ENCODE measurements around the gene WSB1.
A peak's percentile ranks its signal among the peaks of the same experiment; 100 is the strongest.
"Not testable (repeated sequence)": the region's sequence is repeated elsewhere in the genome, so short reads cannot be mapped to it uniquely, and the experiment has no call there.

The WSB1 gene

GRCh38 chr17:27293898-27294688 is at the start of gene WSB1:
TSS of gene WSB1 (plus strand) at chr17:27294114. CDS start at chr17:27294396, 282 bp downstream.
- DNase-seq: peak; percentile 75 to 93 (median 86)

- no peak for DNase-seq
Measured at GRCh38 chr17:27244491-27245223, 49.3 kb upstream of the WSB1 start.

GRCh38 chr17:27245230-27245696 is 48.7 kb upstream of the WSB1 start:
- peak in 1 of 4 experiments; percentile 34 for DNase-seq

- no peak for DNase-seq
Measured at GRCh38 chr17:27246537-27246936, 47.4 kb upstream of the WSB1 start.

GRCh38 chr17:27247071-27247957 is 46.6 kb upstream of the WSB1 start:
- DNase-seq: no peak

- DNase-seq: no peak
Measured at GRCh38 chr17:27247958-27248342, 46.0 kb upstream of the WSB1 start.

GRCh38 chr17:27250791-27251190 is 43.1 kb upstream of the WSB1 start:
- not testable (repeated sequence) for DNase-seq

- not testable (repeated sequence) for DNase-seq
Measured at GRCh38 chr17:27254802-27255201, 39.1 kb upstream of the WSB1 start.

- no peak for DNase-seq
Measured at GRCh38 chr17:27256225-27257030, 37.5 kb upstream of the WSB1 start.

GRCh38 chr17:27257031-27257357 is 36.9 kb upstream of the WSB1 start:
- DNase-seq: no peak

- no peak for DNase-seq
Measured at GRCh38 chr17:27259356-27259755, 34.6 kb upstream of the WSB1 start.

- DNase-seq: no peak
Measured at GRCh38 chr17:27263386-27263785, 30.5 kb upstream of the WSB1 start.

GRCh38 chr17:27264068-27264812 is 29.7 kb upstream of the WSB1 start:
- no peak for DNase-seq

- DNase-seq: no peak
Measured at GRCh38 chr17:27265333-27265732, 28.6 kb upstream of the WSB1 start.

GRCh38 chr17:27266228-27266627 is 27.7 kb upstream of the WSB1 start:
- no peak for DNase-seq

GRCh38 chr17:27268394-27269085 is 25.4 kb upstream of the WSB1 start:
- no peak for DNase-seq

- DNase-seq: no peak
Measured at GRCh38 chr17:27269201-27269600, 24.7 kb upstream of the WSB1 start.

GRCh38 chr17:27269974-27270373 is 23.9 kb upstream of the WSB1 start:
- DNase-seq: no peak

GRCh38 chr17:27276653-27277156 is 17.2 kb upstream of the WSB1 start:
- no peak for DNase-seq

GRCh38 chr17:27279132-27279531 is 14.8 kb upstream of the WSB1 start:
- DNase-seq: not testable (repeated sequence)

- no peak for DNase-seq
Measured at GRCh38 chr17:27280527-27280926, 13.4 kb upstream of the WSB1 start.
